ENCODE results near the gene MIS18A. TPM values are rescaled to one million over a fixed set of nuclear protein-coding genes. Genes with fewer than 3 reads are reported as not detected.
"Not testable (repeated sequence)": the region's sequence is repeated elsewhere in the genome, so short reads cannot be mapped to it uniquely, and the experiment has no call there.

MIS18A gene, protein sequence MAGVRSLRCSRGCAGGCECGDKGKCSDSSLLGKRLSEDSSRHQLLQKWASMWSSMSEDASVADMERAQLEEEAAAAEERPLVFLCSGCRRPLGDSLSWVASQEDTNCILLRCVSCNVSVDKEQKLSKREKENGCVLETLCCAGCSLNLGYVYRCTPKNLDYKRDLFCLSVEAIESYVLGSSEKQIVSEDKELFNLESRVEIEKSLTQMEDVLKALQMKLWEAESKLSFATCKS
- 2.6 TPM for total RNA-seq
- long read RNA-seq, partial matches to known transcripts, result 1 of 4 reads
- long read RNA-seq, other reads (novel, unspliced or antisense), result 1 of 4 reads

DNA sequence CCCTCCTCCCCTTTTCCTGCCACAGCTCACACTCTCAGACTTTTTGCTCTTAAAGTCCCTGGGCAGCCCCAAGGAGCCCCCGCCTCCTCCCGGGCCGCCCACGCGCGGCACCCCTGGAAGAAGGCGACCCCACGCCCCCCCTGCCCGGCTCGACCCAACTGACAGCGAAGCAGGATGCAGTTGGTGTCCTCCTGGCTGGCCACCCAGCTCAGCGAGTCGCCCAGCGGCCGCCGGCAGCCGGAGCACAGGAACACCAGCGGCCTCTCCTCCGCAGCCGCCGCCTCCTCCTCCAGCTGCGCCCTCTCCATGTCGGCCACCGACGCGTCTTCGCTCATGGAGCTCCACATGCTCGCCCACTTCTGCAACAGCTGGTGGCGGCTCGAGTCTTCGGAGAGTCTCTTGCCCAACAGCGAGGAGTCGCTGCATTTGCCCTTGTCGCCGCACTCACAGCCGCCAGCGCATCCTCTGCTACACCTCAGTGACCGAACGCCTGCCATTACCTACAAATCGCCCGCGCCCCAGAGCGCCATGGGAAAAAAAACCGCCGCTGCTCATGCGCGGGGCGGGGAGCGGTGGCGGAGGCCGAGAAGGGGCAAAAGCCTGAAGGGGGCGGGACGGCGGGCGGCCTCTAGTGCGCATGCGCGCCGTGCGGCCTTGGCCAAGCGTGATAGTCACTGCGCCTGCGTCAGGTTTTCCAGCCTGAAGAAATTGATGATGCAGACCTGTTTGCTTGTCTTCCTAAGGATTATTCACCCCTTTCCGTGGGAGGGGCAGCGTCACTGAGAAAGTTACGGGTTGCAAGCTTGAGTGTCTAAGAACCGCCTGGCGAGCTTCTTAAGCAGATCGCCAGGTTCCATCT lies at the start of gene MIS18A:
TSS of gene MIS18A (minus strand) at position 532 of the 859 bp plus-strand sequence. CDS start at position 497, 35 bp downstream.
- intact Hi-C loops (cut with micrococcal nuclease), result no loop called here
- DNase-seq, result peak; percentile 98
- ATAC-seq, result peak; percentile 98

DNA sequence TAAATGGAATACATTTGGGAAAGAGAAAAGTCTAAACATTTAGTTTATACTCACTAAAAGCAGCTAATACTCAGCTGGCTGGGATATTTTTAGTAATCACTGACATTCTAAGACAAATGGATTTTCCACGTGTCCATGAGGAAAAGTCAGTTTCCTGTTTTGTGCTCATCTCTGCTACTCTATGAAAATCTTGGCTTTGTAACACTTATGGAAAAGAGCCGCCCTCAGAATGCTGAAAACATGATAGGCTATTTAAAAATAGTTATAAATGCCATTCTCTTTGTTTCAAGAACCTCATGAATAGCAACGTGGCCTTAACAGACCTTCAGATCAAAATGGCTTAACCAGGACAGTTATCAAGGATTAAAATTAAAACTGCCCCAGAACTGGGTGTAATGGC lies 49.7 kb upstream of the MIS18A start:
- ATAC-seq (peak; percentile 56), DNase-seq (no peak)
- intact Hi-C loops (cut with micrococcal nuclease), result no loop called here

DNA sequence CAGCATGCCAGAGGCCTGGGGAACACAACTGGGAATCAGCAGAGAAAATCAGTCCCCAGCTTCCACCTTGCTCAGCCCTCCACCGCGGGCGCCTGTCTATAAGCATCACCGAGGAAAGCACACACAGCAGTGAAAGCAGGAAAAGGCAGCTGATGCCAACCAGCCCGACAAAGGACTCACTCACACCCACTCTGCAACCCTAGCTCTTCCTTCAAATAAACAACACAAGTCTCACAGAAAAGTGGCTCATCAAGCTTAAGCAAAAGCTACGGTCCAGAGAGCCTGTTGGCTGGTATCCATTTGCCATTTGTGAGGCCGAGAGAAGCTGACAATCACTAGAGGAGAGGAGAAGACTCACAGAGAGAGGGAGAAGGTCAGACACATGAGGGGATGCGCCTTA lies 46.9 kb upstream of the MIS18A start:
- intact Hi-C loops (cut with micrococcal nuclease), result no loop called here
- no peak for ATAC-seq

DNA sequence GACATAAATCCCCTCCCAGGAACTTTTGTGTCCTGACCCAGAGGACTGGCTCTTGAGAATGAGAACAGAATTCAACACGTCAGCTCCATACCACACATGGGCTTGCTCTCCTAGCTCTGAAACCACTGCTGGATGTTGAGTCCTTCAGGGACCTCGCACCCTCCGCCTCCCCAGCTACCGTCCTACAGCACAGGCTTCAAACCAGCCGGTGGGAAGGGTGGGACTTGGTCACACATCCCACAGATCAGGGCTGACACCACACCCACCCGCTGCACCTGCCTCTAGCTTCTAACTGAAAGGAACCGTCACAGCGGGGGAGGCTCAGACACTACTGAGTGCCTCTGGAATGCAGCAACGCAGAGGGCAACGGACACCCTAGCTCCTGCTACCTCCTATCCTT lies 43.8 kb upstream of the MIS18A start:
- DNase-seq (no peak), ATAC-seq (no peak)
- intact Hi-C loops (cut with micrococcal nuclease), result no loop called here

More for the DNA sequence above, 46.9 kb upstream of the MIS18A start:
- DNase-seq, result no peak

DNA sequence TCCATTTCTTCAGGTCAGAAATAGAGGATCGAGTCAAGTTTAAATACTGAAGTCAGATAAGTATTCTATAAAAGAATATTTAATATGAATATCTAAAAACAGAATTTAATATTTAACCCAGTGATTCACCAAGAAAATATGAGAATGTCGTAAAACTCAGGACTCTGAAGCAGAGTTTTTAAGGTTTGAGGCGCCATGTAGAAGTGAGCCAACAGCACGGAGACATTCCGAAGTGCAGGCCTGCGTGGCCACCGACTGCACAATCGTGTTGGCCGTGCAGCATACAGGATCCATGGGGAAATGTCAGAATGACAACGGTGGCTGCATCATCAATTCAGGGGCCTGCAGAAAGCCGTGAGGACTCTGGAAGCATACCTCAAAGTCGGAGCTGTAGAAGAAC lies 43.3 kb upstream of the MIS18A start:
- ATAC-seq (no peak), DNase-seq (no peak)
- intact Hi-C loops (cut with micrococcal nuclease), result no loop called here

DNA sequence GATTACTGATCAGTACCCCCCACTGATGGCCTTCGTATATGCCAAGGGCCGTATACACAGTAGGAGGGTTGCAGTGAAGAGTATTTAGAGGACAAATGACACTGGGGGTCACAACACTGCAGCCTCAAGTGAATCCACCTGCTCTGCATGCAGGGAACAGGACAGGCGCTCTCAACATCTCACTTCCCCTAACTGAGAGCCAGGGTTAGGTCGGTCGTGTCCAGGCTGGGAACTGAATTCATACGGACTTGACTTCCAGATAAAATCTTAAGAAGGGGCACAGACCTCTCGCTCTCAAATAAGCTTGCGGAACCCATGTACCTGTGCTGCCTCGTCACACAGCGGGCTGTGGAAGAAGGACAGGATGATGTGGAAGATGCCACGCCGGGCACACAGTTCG lies 42.6 kb upstream of the MIS18A start:
- DNase-seq (no peak), ATAC-seq (no peak)
- intact Hi-C loops (cut with micrococcal nuclease), result no loop called here

DNA sequence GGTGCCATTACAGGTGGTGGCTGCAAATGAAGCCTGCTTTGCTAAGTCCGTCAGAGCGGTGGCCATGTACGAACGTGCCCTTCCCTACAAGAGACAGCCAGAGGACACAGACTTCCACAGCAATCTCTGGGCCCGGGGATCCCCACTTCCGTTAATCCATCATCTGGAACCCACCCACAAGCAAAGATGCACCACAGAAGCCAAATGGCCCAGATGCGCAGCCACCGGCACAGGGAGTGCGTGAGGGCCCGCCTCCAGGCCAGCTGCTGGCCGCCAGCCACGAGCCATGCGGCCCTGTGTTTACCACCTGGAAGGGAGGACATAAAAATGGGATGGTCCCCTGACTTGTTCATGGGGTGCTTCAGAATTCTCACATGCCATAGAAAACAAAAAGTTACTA lies 41.9 kb upstream of the MIS18A start:
- DNase-seq (no peak), ATAC-seq (no peak)
- intact Hi-C loops (cut with micrococcal nuclease), result no loop called here

DNA sequence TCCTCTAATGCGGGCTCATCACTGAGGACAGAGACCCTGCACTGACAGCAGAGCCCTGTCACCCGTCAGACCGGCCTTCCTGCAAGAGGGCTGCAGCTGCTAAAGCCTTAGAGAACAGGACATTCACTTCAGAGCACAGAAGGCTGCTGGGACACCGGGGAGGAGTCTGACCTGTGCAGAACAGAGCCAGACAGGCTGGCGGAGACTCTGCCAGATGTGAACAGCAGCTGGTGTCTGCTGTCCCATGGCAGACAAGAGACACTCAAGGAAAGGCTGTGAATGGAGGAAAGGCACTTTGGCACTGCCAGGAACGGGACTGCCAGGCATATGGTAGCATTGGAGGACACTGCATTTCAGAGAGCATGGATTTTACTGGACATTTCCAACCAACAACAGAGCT lies 41.2 kb upstream of the MIS18A start:
- ATAC-seq, result peak; percentile 24
- intact Hi-C loops (cut with micrococcal nuclease), result no loop called here
- DNase-seq, result no peak

DNA sequence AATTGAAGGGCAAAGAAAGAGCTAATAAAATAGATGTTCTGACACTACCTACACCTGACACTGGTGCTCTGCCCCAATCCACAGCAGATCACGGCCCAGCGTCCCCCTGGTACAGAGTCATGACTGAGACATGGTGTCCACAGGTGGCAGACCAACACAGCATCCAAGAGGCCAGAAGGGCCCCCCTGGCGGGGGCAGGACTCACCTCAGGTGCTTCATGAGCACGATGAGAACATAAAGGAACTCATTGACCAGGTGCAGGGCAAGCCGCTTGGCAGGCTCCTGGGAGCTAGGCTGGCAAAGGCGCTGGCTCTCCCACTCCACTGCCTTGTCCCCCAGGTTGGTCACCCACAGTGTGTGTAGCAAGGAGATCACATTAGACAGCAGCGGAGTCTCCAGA lies 40.2 kb upstream of the MIS18A start:
- DNase-seq, result no peak
- no peak for ATAC-seq
- intact Hi-C loops (cut with micrococcal nuclease), result no loop called here

DNA sequence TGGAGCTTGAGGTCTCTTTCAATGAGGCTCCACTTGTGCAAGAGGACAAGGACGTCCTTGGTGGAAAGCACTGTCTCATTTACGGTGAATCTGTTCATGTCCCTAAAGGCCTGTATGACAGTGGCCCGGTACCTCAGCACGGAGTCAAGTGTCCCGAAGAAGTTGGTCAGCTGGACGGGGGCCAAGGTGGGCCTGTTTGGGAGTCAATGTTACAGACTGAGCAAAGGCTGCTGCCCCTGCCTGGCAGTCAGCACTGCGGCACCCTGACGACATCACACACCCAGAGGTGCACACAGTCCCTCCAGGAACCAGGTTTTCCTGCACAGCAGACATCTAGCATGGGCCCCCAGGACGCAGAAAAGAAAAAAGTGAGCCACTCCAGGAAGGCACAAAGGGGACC lies 38.9 kb upstream of the MIS18A start:
- ATAC-seq, result no peak
- intact Hi-C loops (cut with micrococcal nuclease), result no loop called here

DNA sequence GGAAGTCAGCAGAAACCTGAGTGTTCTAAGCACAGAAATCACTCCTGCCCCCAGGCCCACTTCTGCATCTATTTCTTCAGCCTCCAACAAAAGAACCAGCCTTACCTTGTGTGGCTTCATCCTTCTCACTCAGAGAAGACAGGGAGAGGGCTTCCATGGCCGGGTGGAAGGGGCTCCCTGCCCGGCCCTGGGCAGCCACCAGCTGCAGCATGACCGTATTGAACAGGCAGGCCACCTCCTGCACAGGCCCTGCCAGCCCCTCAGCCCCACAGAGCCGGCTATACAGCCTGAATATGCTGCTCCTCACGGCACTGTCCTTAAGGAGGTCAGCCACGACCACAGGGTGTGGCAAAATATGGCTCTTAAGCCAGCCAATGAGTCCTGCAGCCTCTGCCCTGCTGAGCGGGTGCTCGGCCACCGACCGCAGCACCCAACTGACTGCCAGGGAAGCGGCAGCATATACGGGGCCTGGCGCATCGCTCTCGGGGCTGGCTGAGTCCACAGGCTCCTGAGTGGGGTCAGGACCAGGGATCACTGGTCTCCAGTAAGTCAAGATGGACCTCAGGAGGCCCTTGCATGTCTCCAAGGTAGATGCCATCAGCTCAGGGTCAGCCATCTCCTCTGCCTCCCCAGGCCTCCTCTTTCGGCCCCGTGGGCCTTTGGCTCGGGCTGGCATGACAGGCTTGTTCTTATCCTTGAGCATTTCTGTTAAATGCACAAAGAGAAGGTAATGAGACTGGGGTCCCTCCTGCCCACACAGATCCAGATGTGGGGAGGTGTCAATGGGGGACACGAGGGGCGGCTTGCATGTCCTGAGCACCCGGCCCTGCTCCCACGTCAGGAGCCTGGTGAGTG lies 37.7 kb upstream of the MIS18A start:
- intact Hi-C loops (cut with micrococcal nuclease), result no loop called here
- ATAC-seq, result no peak

More for the DNA sequence above, 38.9 kb upstream of the MIS18A start:
- DNase-seq, result no peak

DNA sequence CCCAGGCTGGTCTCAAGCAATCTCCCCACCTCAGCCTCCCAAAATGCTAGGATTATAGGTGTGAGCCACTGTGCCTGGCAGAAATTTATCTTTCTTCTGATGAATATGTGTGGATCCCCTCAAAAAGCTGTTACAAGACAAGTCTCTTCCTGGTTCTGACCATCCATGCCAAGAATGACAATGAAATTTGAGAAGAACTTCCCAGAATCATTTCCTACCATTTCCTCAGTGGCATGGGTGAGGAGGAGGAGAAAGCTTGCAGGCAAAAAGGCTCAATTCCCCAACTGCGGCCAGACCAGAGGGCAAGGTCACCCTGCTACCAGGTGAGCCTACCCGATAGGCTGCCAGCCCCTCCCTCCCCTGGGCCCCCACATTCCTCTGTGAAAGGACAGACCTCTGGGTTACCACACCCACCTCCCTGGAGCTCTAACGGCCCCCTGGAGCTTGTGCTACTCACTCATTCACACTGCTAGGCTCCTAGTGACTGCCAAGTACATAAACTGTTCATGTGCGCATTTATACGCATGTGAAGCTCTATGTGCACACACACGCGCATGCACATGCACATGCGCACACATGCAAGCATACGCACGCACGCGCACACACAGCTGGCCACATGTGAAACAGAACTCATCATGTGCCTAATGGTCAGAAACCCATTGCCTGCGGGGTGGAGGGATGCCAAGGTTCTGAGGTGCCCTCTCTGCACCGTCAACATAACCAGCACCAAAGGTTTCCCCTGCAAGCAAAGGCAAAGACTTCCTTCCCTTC lies 36.8 kb upstream of the MIS18A start:
- no peak for ATAC-seq
- intact Hi-C loops (cut with micrococcal nuclease), result no loop called here
- no peak for DNase-seq

More for the DNA sequence above, 37.7 kb upstream of the MIS18A start:
- DNase-seq, result no peak

DNA sequence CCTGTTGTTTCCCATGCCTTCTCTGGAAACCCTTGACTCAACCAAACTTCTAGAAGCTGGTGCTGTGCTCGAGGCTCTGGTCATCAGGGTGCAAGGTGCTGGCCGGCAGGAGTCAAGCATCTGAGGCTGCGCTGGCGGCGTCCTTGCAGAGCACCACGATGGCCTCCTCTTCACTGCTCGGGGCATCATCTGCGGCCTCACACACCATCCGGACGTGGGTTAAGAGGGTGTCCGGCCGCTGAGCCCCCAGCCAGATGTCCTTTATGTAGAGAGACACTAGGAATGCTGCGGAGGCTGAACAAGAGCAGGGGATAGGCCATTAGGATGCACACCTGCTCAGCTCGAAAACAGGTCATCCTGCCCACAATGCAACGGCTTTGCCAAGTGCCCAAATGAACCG lies 36.0 kb upstream of the MIS18A start:
- ATAC-seq, result no peak
- DNase-seq, result no peak
- intact Hi-C loops (cut with micrococcal nuclease), result no loop called here

DNA sequence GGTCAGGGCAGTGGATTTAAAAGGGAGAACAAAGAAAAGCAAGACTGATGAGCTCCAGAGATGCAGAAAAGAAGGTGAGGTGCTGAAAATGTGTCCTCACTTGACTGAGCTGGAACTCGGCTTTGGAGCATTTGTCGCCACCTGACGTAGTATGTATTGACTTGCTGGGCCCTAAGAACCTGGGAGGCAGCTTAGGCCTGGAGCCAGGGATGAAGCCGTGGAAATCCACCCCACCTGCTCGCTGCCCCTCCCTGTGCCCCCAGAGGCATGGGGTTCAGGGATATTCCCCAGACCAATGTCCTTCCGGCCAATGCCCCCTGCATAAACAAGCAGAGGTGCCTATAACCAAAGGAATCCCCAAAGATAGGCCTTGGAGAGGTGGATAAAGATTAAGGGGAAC lies 34.1 kb upstream of the MIS18A start:
- intact Hi-C loops (cut with micrococcal nuclease), result no loop called here
- ATAC-seq, result no peak
- DNase-seq, result no peak

DNA sequence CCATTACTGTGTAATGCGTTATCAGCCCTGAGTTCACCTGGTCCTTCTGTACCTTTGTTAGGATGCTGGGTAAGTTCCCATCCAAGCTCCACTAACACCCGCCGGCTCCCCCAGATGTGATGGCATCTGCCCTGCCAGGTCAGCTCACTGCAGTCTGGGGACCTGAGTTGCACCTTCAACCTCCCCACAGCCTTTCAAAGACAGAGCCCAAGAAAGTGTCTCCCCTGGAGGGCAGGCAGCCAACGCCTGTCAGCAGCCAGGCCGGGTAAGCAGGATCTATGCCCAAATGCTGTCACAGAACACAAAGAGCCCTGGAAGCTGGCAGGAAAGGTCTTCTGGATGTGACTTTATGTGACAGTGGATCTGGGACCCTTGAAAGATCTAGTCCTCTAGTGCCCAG lies 33.5 kb upstream of the MIS18A start:
- DNase-seq (peak; percentile 74), ATAC-seq (peak; percentile 88)

DNA sequence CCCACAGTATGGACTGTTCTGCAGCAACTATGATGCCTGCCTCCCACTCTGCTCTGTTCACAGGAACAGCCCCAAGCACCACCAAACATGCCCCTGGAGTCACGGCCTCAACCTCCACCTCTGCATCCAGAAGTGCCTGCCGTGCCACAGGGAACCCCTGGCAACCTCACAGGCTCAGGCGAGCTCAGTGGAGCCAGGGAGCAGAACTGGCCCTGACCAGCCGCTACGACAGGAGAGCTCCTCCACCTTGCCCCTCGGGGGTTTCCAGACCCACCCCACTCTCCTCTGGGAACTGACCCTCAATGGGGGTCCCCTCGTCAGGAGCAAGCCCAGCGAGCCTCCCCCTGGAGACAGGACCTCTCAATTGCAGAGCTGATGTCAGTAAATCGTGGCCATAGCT lies 32.8 kb upstream of the MIS18A start:
- intact Hi-C loops (cut with micrococcal nuclease), result no loop called here
- no peak for ATAC-seq
- DNase-seq, result no peak

More for the DNA sequence above, 33.5 kb upstream of the MIS18A start:
- intact Hi-C loops (cut with micrococcal nuclease), result no loop called here

DNA sequence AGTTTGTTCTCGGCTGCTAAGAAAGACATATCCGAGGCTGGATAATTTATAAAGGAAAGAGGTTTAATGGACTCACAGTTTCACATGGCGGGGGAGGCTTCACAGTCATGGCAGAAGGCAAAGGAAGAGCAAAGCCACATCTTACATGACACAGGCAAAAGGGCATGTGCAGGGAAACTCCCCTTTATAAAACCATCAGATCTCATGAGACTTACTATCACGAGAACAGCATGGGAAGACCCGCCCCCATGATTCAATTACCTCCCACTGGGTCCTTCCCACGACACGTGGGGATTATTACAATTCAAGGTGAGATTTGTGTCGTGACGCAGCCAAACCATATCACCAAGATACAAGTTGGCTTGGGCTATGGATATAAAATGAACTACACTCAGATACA lies 32.1 kb upstream of the MIS18A start:
- intact Hi-C loops (cut with micrococcal nuclease); ATAC-seq; DNase-seq: not testable (repeated sequence)

DNA sequence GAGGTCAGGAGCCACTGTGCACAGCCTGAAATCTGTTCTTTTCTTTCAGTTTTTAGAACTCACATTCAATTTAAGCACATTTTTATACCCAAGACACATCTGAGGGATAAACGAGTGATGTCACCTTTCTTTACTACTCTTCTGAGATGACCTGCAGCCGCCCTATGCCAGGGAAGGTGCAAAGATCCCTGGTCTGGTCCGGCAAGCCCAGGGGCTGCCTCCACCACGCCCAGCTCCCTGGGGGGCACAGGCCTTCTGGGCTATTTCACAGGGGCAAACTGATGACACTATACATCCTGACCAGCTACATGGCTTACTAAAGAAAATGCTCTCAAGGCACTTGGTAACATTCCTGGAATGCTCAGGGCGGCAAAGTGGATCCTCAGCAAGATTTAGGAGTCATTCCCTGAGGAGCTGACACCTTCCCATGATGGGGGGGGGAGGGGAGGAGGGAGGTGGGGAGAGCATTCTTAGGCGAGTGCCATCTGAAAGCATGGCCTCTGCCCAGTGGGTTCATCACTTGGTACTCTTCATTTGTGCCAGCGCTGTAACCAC lies 31.1 kb upstream of the MIS18A start:
- intact Hi-C loops (cut with micrococcal nuclease), result no loop called here
- DNase-seq, result no peak
- ATAC-seq, result no peak

DNA sequence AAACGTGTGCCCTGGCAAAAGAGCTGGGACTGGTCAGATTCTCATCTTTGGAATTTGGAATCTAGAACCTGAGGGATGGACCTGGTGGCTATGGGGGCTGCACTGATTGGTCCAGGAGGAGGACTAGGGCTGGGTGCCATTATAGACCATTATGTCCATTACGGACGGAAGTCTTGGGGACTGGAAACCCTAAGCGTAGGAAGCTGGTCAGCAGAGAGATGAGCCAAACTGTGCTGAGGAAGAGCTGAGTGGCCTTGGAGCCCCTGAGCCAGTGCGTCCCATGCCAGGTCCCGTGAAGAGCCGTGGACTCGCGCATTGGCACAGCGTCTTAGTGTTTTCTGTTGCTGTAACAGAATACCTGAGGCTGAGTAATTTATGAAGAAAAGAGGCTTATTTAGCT lies 29.8 kb upstream of the MIS18A start:
- DNase-seq (no peak), ATAC-seq (no peak)
- intact Hi-C loops (cut with micrococcal nuclease), result no loop called here
